Measurements from ENCODE around the gene INTS7. TPM values are rescaled to one million over a fixed set of nuclear protein-coding genes. Genes with fewer than 3 reads are reported as not detected.

The INTS7 gene
- total RNA-seq, 1 experiment from 2014 or later: 36.5 TPM

GRCh38 chr1:211893260-211893659 lies 142.1 kb downstream of the INTS7 start:
- Mint-ChIP-seq H3K36me3 (ENCODE audit: insufficient read depth, unreplicated experiment) (no peaks in the 10 kb centered on the region), H3K4me1 (ENCODE audit: low read depth, unreplicated experiment) (peaks cover 25% of the 10 kb centered on the region), H3K27me3 (ENCODE audit: unreplicated experiment) (no peaks in the 10 kb centered on the region), H3K4me3 (ENCODE audit: low read depth, unreplicated experiment) (no peak overlapping the region), H3K27ac (ENCODE audit: unreplicated experiment) (no peak overlapping the region), H3K9me3 (ENCODE audit: low read depth, unreplicated experiment) (no peaks in the 10 kb centered on the region)
- no TSS peak for BruUV-seq (replicated peaks)
- intact Hi-C loops (cut with micrococcal nuclease; ENCODE audit: unreplicated experiment): no loop called here
- no peak for DNase-seq
- TF ChIP-seq CTCF (IDR thresholded peaks at IDR 0.05; ENCODE audit: unreplicated experiment): no peak
- CTCF ChIA-PET: no interaction called here

- Mint-ChIP-seq H3K4me3 (ENCODE audit: low read depth, unreplicated experiment) (no peak overlapping the region), H3K4me1 (ENCODE audit: low read depth, unreplicated experiment) (peaks cover 32% of the 10 kb centered on the region), H3K36me3 (ENCODE audit: insufficient read depth, unreplicated experiment) (no peaks in the 10 kb centered on the region), H3K27me3 (ENCODE audit: unreplicated experiment) (no peaks in the 10 kb centered on the region), H3K27ac (ENCODE audit: unreplicated experiment) (no peak overlapping the region), H3K9me3 (ENCODE audit: low read depth, unreplicated experiment) (no peaks in the 10 kb centered on the region)
- CTCF ChIA-PET: interaction anchor here (0.7 to 1.3 kb wide), 3 partner anchors 9 to 90 kb away, joined by 4 to 14 read pairs (median 5); no protein-coding TSS in a partner anchor
- intact Hi-C loops (cut with micrococcal nuclease; ENCODE audit: unreplicated experiment): no loop called here
- no TSS peak for BruUV-seq (replicated peaks)
- DNase-seq: no peak
- TF ChIP-seq CTCF (IDR thresholded peaks at IDR 0.05; ENCODE audit: unreplicated experiment): no peak
Measured at GRCh38 chr1:211892577-211892976, 142.8 kb downstream of the INTS7 start.

GRCh38 chr1:211891708-211892107 lies 143.6 kb downstream of the INTS7 start:
- peak overlapping the region; percentile 47 for H3K27ac Mint-ChIP-seq (ENCODE audit: unreplicated experiment)
- CTCF ChIA-PET: interaction anchor here (0.7 to 1.3 kb wide), 5 partner anchors 9 to 277 kb away, joined by 4 to 14 read pairs (median 10); no protein-coding TSS in a partner anchor
- no peaks in the 10 kb centered on the region for H3K9me3 Mint-ChIP-seq (ENCODE audit: low read depth, unreplicated experiment)
- no TSS peak for BruUV-seq (replicated peaks)
- no peaks in the 10 kb centered on the region for H3K27me3 Mint-ChIP-seq (ENCODE audit: unreplicated experiment)
- peaks cover 40% of the 10 kb centered on the region for H3K4me1 Mint-ChIP-seq (ENCODE audit: low read depth, unreplicated experiment)
- intact Hi-C loops (cut with micrococcal nuclease; ENCODE audit: unreplicated experiment): no loop called here
- no peaks in the 10 kb centered on the region for H3K36me3 Mint-ChIP-seq (ENCODE audit: insufficient read depth, unreplicated experiment)
- H3K4me3 Mint-ChIP-seq (ENCODE audit: low read depth, unreplicated experiment): no peak overlapping the region
- DNase-seq: no peak
- no peak for TF ChIP-seq CTCF (IDR thresholded peaks at IDR 0.05; ENCODE audit: unreplicated experiment)

Small RNA genes lying within 50 kb of the gene (microRNA-seq; reads per million reads assigned to microRNA genes)
- gene MIR3122: 1.4 reads per million

Other genes with a start within 250 kb of the INTS7 start
- gene LPGAT1, start 204.8 kb downstream of the INTS7 start, total RNA-seq (2022): 50.6 and 67.7 TPM in 2 replicates
- 37.7 and 44.0 TPM in 2 replicates for gene DTL, start 191 bp upstream of the INTS7 start, total RNA-seq (2022)
- 42.9 and 45.2 TPM in 2 replicates for gene PPP2R5A, start 249.9 kb upstream of the INTS7 start, total RNA-seq (2022)

Data from Calu3 (cell line).